ENCODE measurements around the gene PPIB.

GRCh38 chr15:64138331-64138941, 24.4 kb downstream of the PPIB start:
- TF ChIP-seq POLR2AphosphoS5 (IDR thresholded peaks at IDR 0.05), result no peak
- no peak for TF ChIP-seq CTCF (IDR thresholded peaks at IDR 0.05)
